SH-SY5Y (cell line): Measurements from ENCODE around the gene ZG16B.

Source experiments
- GATA2 ChIP-seq: IDR thresholded peaks from 2 replicates; pipeline ENCODE4 v1.6.1; 2011; ENCODE audit warnings: mild to moderate bottlenecking, low read depth, low read length
- GATA3 ChIP-seq: IDR thresholded peaks from 2 replicates; pipeline ENCODE4 v1.6.1; 2011; ENCODE audit warnings: low read depth, mild to moderate bottlenecking, low read length, moderate library complexity

GRCh38 chr16:2829501-2830354 is at the start of gene ZG16B:
- TF ChIP-seq GATA2 (peak; percentile 97), GATA3 (no peak)
